CD14-positive monocyte (primary cell): ENCODE data around the gene MTA1. TPM values are rescaled to one million over a fixed set of nuclear protein-coding genes. Genes with fewer than 3 reads are reported as not detected.

Experiments used
- DNase-seq, 3 donors: peaks; one replicate each; pipeline ENCODE4 v3.0.0-alpha.2; 2011 to 2022
- H2AFZ ChIP-seq: 2 replicates; pipeline ENCODE4 v1.6.0; 2012; ENCODE audit warnings: mild to moderate bottlenecking, low read depth, low read length, inconsistent platforms; ENCODE audit not compliant: insufficient read depth, poor library complexity, severe bottlenecking
- H3K27ac ChIP-seq, 2 donors: 1 replicate in 1 of 2; 2 replicates in 1 of 2; pipeline ENCODE4 v1.5.1; 2012 to 2013; ENCODE audit warnings: low read length in 2 of 2, control low read depth in 1 of 2, inconsistent platforms in 1 of 2, low read depth in 1 of 2, mild to moderate bottlenecking in 1 of 2
- H3K27me3 ChIP-seq, 2 donors: one replicate each; pipeline versions ENCODE4 v1.6.0 to v1.6.1; 2011 to 2013; ENCODE audit warnings: low read length in 2 of 2; ENCODE audit not compliant: control insufficient read depth in 2 of 2, insufficient read depth in 2 of 2
- H3K36me3 ChIP-seq, 2 donors: replicated peaks in 1 of 2; 1 replicate in 1 of 2; 2 replicates in 1 of 2; pipeline versions ENCODE4 v1.5.1 to v1.6.1; 2012 to 2013; ENCODE audit warnings: low read length in 2 of 2, control low read depth in 1 of 2, inconsistent platforms in 1 of 2, mild to moderate bottlenecking in 1 of 2; ENCODE audit not compliant: insufficient read depth in 2 of 2, control insufficient read depth in 1 of 2
- H3K4me1 ChIP-seq, 2 donors: 1 replicate in 1 of 2; 2 replicates in 1 of 2; pipeline versions ENCODE4 v1.5.1 to v1.6.1; 2012 to 2013; ENCODE audit warnings: low read length in 2 of 2, control low read depth in 1 of 2, inconsistent platforms in 1 of 2, mild to moderate bottlenecking in 1 of 2, moderate library complexity in 1 of 2; ENCODE audit not compliant: insufficient read depth in 2 of 2, control insufficient read depth in 1 of 2
- H3K4me2 ChIP-seq: replicated peaks from 2 replicates; pipeline ENCODE3; 2012; ENCODE audit warnings: low read length, moderate library complexity, mild to moderate bottlenecking; ENCODE audit not compliant: poor library complexity, severe bottlenecking; ENCODE audit errors: extremely low read depth
- H3K4me3 ChIP-seq, 3 experiments: fragments of 200-600 bp in 1 of 3; sonication (generic) in 1 of 3; replicated peaks in 1 of 3; 1 replicate in 2 of 3; 2 replicates in 1 of 3; pipeline ENCODE4 v1.5.1; 2011 to 2013; ENCODE audit warnings: low read length in 3 of 3, mild to moderate bottlenecking in 3 of 3, control low read depth in 2 of 3, low read depth in 2 of 3, inconsistent platforms in 1 of 3, moderate library complexity in 1 of 3
- H3K79me2 ChIP-seq: 2 replicates; pipeline ENCODE4 v1.6.0; 2012; ENCODE audit warnings: mild to moderate bottlenecking, control low read depth, inconsistent platforms, low read length, moderate library complexity; ENCODE audit not compliant: insufficient read depth
- H3K9ac ChIP-seq: 2 replicates; pipeline ENCODE4 v1.6.0; 2017; ENCODE audit warnings: low read length, mild to moderate bottlenecking; ENCODE audit not compliant: insufficient read depth, poor library complexity, severe bottlenecking
- H3K9me3 ChIP-seq, 2 donors: replicated peaks in 1 of 2; 1 replicate in 1 of 2; 2 replicates in 1 of 2; pipeline versions ENCODE4 v1.5.1 to v1.6.1; 2012 to 2013; ENCODE audit warnings: low read length in 2 of 2, control low read depth in 1 of 2; ENCODE audit not compliant: control insufficient read depth in 1 of 2, insufficient read depth in 1 of 2
- H4K20me1 ChIP-seq: 2 replicates; pipeline ENCODE4 v1.6.0; 2012; ENCODE audit warnings: mild to moderate bottlenecking, low read length, control low read depth, moderate library complexity; ENCODE audit not compliant: insufficient read depth
- H3K27ac Mint-ChIP-seq, 7 donors: one replicate each; pipeline ENCODE4 v1.8.0; 2020; ENCODE audit warnings: mild to moderate bottlenecking in 7 of 7, mixed read lengths in 7 of 7, moderate library complexity in 6 of 7, inconsistent platforms in 2 of 7
- H3K27me3 Mint-ChIP-seq, 3 donors: one replicate each; pipeline ENCODE4 v1.8.0; 2021 to 2022; ENCODE audit warnings: low read depth in 3 of 3, mild to moderate bottlenecking in 3 of 3, mixed read lengths in 3 of 3, moderate library complexity in 3 of 3, inconsistent platforms in 1 of 3
- H3K36me3 Mint-ChIP-seq, 2 donors: one replicate each; pipeline ENCODE4 v1.8.0; 2020; ENCODE audit warnings: mixed read lengths in 2 of 2, inconsistent platforms in 1 of 2, mild to moderate bottlenecking in 1 of 2
- H3K4me1 Mint-ChIP-seq: one replicate; pipeline ENCODE4 v1.8.0; 2020; ENCODE audit warnings: mild to moderate bottlenecking, mixed read lengths
- H3K4me3 Mint-ChIP-seq, 2 donors: one replicate each; pipeline ENCODE4 v1.8.0; 2020; ENCODE audit warnings: mild to moderate bottlenecking in 2 of 2, mixed read lengths in 2 of 2, moderate library complexity in 1 of 2
- H3K9me3 Mint-ChIP-seq, 7 donors: one replicate each; pipeline ENCODE4 v1.8.0; 2020 to 2022; ENCODE audit warnings: mixed read lengths in 7 of 7, mild to moderate bottlenecking in 6 of 7, moderate library complexity in 6 of 7, inconsistent platforms in 2 of 7
- CTCF ChIP-seq: fragments of 200-600 bp; IDR thresholded peaks from one replicate; pipeline ENCODE4 v1.8.0; 2022; ENCODE audit warnings: antibody characterized with exemption, mild to moderate bottlenecking
- WGBS: methylation state at CpG from one replicate; pipeline ENCODE4 v1.1.5; 2013; ENCODE audit warnings: missing lambda C conversion rate; ENCODE audit not compliant: insufficient coverage; 5-methylcytosine and 5-hydroxymethylcytosine counted together
- intact Hi-C, 2 donors: fragments of 100-400 bp; cut with micrococcal nuclease; formaldehyde crosslinking; loops; one replicate each; pipeline versions ENCODE4 v1.15.0 to v1.15.1; 2023
- polyA plus RNA-seq, 3 donors: library from polyadenylated mRNA; depleted of rRNA in 1 of 3; unstranded in 2 of 3; stranded (reverse) in 1 of 3; fragments of 300-500 nt in 2 of 3; fragments of >200 nt in 1 of 3; fragmentation: Illumina TruSeq in 2 of 3; gene quantifications; 1 replicate in 2 of 3; 2 replicates in 1 of 3; pipeline ENCODE4 v1.2.3, GENCODE V29; 2012 to 2021

The MTA1 gene
- polyA plus RNA-seq, 3 donors = 0.91 to 102 (median 2.0) TPM

- DNase-seq = no peak
- Histone ChIP-seq H3K27ac (no peak overlapping the region), H3K36me3 (no peaks in the 10 kb centered on the region), H4K20me1 (peaks cover 7% of the 10 kb centered on the region), H3K4me2 (no peak overlapping the region), H3K9me3 (peaks cover 9 to 27% of the 10 kb centered on the region in 2 donors), H3K4me3 (no peak overlapping the region), H3K9ac (no peak overlapping the region), H3K79me2 (no peaks in the 10 kb centered on the region), H2AFZ (no peak overlapping the region), H3K27me3 (peaks cover 23 to 62% of the 10 kb centered on the region in 2 donors), H3K4me1 (peaks cover 44 to 59% of the 10 kb centered on the region in 2 donors)
- peaks cover 44 to 80% (median 55%) of the 10 kb centered on the region in 3 donors for H3K27me3 Mint-ChIP-seq
- H3K36me3 Mint-ChIP-seq = peaks cover 0 to 7% of the 10 kb centered on the region in 2 donors
- H3K27ac Mint-ChIP-seq = no peak overlapping the region
- peaks cover 40% of the 10 kb centered on the region for H3K4me1 Mint-ChIP-seq
- peaks cover 5 to 23% (median 15%) of the 10 kb centered on the region in 7 donors for H3K9me3 Mint-ChIP-seq
- 39% methylated on average over 37 of the region's 81 CpGs for WGBS
- peak overlapping the region in 1 of 2 donors; percentile 88 for H3K4me3 Mint-ChIP-seq
- no peak for TF ChIP-seq CTCF
- intact Hi-C loops = no loop called here
These were observed 59.0 kb downstream of the MTA1 start for GRCh38 chr14:105478398-105479251.

GRCh38 chr14:105479431-105480158, 60.0 kb downstream of the MTA1 start:
- Histone ChIP-seq H3K4me1 (peaks cover 43 to 58% of the 10 kb centered on the region in 2 donors), H3K9ac (no peak overlapping the region), H3K9me3 (peaks cover 9 to 27% of the 10 kb centered on the region in 2 donors), H3K79me2 (no peaks in the 10 kb centered on the region), H4K20me1 (peaks cover 7% of the 10 kb centered on the region), H3K27ac (no peak overlapping the region), H3K27me3 (peaks cover 23 to 66% of the 10 kb centered on the region in 2 donors), H3K4me3 (no peak overlapping the region), H3K36me3 (no peaks in the 10 kb centered on the region), H2AFZ (no peak overlapping the region), H3K4me2 (no peak overlapping the region)
- H3K27ac Mint-ChIP-seq = peak overlapping the region in 4 of 7 donors; percentile 38 to 99 (median 67)
- 52% methylated on average over 34 of the region's 34 CpGs for WGBS
- H3K9me3 Mint-ChIP-seq = peaks cover 5 to 25% (median 15%) of the 10 kb centered on the region in 7 donors
- TF ChIP-seq CTCF = no peak
- intact Hi-C loops = loop anchor here (2.0 to 10.0 kb wide), 3 partner anchors 81 to 415 kb away; partner anchors contain the start of genes GPR132 (in 1 of the 2) and TEX22 (in 1 of the 2)
- peaks cover 47 to 83% (median 54%) of the 10 kb centered on the region in 3 donors for H3K27me3 Mint-ChIP-seq
- peaks cover 4 to 7% of the 10 kb centered on the region in 2 donors for H3K36me3 Mint-ChIP-seq
- no peak for DNase-seq
- H3K4me1 Mint-ChIP-seq = peaks cover 42% of the 10 kb centered on the region
- peak overlapping the region in 1 of 2 donors; percentile 88 for H3K4me3 Mint-ChIP-seq
